ENCODE results near the gene KCNH1. TPM values are rescaled to one million over a fixed set of nuclear protein-coding genes. Genes with fewer than 3 reads are reported as not detected.

The KCNH1 gene
- total and polyA plus RNA-seq, 4 donors: not detected

DNA sequence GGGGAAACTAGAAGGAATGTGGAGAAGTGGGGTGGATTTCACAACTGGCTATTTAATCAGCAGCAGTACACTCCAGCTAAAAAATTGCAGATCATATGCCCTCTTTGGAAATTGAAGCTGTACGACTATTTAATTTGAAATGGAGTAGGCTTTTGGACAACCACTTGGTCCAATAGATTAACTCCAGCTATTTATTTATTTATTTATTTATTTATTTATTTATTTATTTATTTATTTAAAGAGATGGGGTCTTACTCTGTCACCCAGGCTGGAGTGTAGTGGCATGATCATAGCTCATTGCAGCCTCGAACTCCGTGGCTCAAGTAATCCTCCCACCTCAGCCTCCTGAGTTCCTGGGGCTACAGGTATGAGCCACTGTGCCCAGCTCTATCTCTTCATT lies 312.3 kb downstream of the KCNH1 start:
- no peak overlapping the region for H3K9ac ChIP-seq (ENCODE audit: low read depth in 1 of 2, low read length in 2 of 2)
- no peaks in the 10 kb centered on the region for H3K9me3 ChIP-seq (ENCODE audit: control insufficient read depth in 4 of 4, low read length in 3 of 4)
- DNase-seq (ENCODE audit: low spot score): no peak
- H3K36me3 ChIP-seq (ENCODE audit: control insufficient read depth in 4 of 4, insufficient read depth in 3 of 4, low read depth in 1 of 4, low read length in 3 of 4): no peaks in the 10 kb centered on the region
- 63% methylated on average over 3 of the region's 3 CpGs for WGBS
- H3K4me1 ChIP-seq (ENCODE audit: control insufficient read depth in 4 of 4, insufficient read depth in 4 of 4, low read length in 3 of 4): peaks cover 0 to 9% (median 4%) of the 10 kb centered on the region in 4 donors
- H3K27me3 ChIP-seq (ENCODE audit: control insufficient read depth in 4 of 4, insufficient read depth in 4 of 4, low read length in 3 of 4): no peaks in the 10 kb centered on the region
- no peak overlapping the region for H3K27ac ChIP-seq (ENCODE audit: low read depth in 1 of 2, low read length in 2 of 2)
- no peak overlapping the region for H3K4me3 ChIP-seq (ENCODE audit: low read depth in 1 of 3, low read length in 3 of 3)
- TF ChIP-seq GABPA (IDR thresholded peaks at IDR 0.05 in 1 of 2, conservative IDR thresholded peaks at IDR 0.05 in 1 of 2): no peak
- TF ChIP-seq RAD21 (IDR thresholded peaks at IDR 0.05): no peak
- TF ChIP-seq JUND (IDR thresholded peaks at IDR 0.05): no peak
- TF ChIP-seq TAF1 (conservative IDR thresholded peaks at IDR 0.05): no peak
- no peak for TF ChIP-seq SP1 (IDR thresholded peaks at IDR 0.05)
- TF ChIP-seq MAX (IDR thresholded peaks at IDR 0.05): no peak
- no peak for TF ChIP-seq RXRA (IDR thresholded peaks at IDR 0.05)
- TF ChIP-seq EGR1 (IDR thresholded peaks at IDR 0.05; ENCODE audit: low read depth in 2 of 2): no peak
- no peak for TF ChIP-seq YY1 (IDR thresholded peaks at IDR 0.05)
- no peak for TF ChIP-seq FOXA2 (IDR thresholded peaks at IDR 0.05)
- TF ChIP-seq, protein P1, sequence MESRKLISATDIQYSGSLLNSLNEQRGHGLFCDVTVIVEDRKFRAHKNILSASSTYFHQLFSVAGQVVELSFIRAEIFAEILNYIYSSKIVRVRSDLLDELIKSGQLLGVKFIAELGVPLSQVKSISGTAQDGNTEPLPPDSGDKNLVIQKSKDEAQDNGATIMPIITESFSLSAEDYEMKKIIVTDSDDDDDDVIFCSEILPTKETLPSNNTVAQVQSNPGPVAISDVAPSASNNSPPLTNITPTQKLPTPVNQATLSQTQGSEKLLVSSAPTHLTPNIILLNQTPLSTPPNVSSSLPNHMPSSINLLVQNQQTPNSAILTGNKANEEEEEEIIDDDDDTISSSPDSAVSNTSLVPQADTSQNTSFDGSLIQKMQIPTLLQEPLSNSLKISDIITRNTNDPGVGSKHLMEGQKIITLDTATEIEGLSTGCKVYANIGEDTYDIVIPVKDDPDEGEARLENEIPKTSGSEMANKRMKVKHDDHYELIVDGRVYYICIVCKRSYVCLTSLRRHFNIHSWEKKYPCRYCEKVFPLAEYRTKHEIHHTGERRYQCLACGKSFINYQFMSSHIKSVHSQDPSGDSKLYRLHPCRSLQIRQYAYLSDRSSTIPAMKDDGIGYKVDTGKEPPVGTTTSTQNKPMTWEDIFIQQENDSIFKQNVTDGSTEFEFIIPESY (IDR thresholded peaks at IDR 0.05): no peak
- TF ChIP-seq ATF3 (IDR thresholded peaks at IDR 0.05): no peak
- TF ChIP-seq HNF4A (conservative IDR thresholded peaks at IDR 0.05): no peak
- TF ChIP-seq NR2F2 (IDR thresholded peaks at IDR 0.05): no peak

DNA sequence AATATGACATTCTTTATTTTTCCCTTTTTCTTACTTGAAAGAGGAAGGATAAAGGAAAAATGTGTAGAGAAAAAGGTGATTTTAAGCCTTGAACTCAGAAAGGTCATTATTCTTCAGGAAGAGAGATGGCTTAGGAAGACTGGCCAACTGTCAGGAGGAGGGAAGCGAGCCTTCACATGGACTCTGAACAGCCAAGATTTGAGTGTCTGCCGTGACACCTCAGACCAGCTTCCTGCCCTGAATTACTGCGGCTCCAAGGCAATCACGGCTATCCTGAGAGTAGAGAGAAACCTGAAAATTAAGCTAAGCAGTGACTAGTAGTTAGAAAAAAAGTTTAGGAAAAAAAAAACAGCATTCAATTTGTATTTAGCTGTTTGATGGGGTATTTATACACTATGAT lies 314.7 kb downstream of the KCNH1 start:
- peaks cover 0 to 9% (median 4%) of the 10 kb centered on the region in 4 donors for H3K4me1 ChIP-seq (ENCODE audit: control insufficient read depth in 4 of 4, insufficient read depth in 4 of 4, low read length in 3 of 4)
- H3K9ac ChIP-seq (ENCODE audit: low read depth in 1 of 2, low read length in 2 of 2): no peak overlapping the region
- no peaks in the 10 kb centered on the region for H3K36me3 ChIP-seq (ENCODE audit: control insufficient read depth in 4 of 4, insufficient read depth in 3 of 4, low read depth in 1 of 4, low read length in 3 of 4)
- no peak overlapping the region for H3K27ac ChIP-seq (ENCODE audit: low read depth in 1 of 2, low read length in 2 of 2)
- TF ChIP-seq RXRA (IDR thresholded peaks at IDR 0.05): no peak
- TF ChIP-seq, protein P2, sequence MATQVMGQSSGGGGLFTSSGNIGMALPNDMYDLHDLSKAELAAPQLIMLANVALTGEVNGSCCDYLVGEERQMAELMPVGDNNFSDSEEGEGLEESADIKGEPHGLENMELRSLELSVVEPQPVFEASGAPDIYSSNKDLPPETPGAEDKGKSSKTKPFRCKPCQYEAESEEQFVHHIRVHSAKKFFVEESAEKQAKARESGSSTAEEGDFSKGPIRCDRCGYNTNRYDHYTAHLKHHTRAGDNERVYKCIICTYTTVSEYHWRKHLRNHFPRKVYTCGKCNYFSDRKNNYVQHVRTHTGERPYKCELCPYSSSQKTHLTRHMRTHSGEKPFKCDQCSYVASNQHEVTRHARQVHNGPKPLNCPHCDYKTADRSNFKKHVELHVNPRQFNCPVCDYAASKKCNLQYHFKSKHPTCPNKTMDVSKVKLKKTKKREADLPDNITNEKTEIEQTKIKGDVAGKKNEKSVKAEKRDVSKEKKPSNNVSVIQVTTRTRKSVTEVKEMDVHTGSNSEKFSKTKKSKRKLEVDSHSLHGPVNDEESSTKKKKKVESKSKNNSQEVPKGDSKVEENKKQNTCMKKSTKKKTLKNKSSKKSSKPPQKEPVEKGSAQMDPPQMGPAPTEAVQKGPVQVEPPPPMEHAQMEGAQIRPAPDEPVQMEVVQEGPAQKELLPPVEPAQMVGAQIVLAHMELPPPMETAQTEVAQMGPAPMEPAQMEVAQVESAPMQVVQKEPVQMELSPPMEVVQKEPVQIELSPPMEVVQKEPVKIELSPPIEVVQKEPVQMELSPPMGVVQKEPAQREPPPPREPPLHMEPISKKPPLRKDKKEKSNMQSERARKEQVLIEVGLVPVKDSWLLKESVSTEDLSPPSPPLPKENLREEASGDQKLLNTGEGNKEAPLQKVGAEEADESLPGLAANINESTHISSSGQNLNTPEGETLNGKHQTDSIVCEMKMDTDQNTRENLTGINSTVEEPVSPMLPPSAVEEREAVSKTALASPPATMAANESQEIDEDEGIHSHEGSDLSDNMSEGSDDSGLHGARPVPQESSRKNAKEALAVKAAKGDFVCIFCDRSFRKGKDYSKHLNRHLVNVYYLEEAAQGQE (IDR thresholded peaks at IDR 0.05): no peak
- no peak for TF ChIP-seq CTCF (IDR thresholded peaks at IDR 0.05; ENCODE audit: low read depth, low read length, missing input control)
- TF ChIP-seq RAD21 (IDR thresholded peaks at IDR 0.05): no peak
- TF ChIP-seq YY1 (IDR thresholded peaks at IDR 0.05): no peak
- TF ChIP-seq JUND (IDR thresholded peaks at IDR 0.05): no peak
- no peak for TF ChIP-seq SP1 (IDR thresholded peaks at IDR 0.05)
- TF ChIP-seq GABPA (IDR thresholded peaks at IDR 0.05 in 1 of 2, conservative IDR thresholded peaks at IDR 0.05 in 1 of 2): no peak
- no peak for DNase-seq (ENCODE audit: low spot score)
- 84% methylated on average over 4 of the region's 4 CpGs for WGBS
- no peak overlapping the region for H3K4me3 ChIP-seq (ENCODE audit: low read depth in 1 of 3, low read length in 3 of 3)
- no peaks in the 10 kb centered on the region for H3K27me3 ChIP-seq (ENCODE audit: control insufficient read depth in 4 of 4, insufficient read depth in 4 of 4, low read length in 3 of 4)
- no peaks in the 10 kb centered on the region for H3K9me3 ChIP-seq (ENCODE audit: control insufficient read depth in 4 of 4, low read length in 3 of 4)
